Cortex of kidney (tissue), 1 donor: ENCODE measurements around the gene ACOT7.

Source experiments
- DNase-seq: peaks from one replicate; lab custom pipeline; 2025; lab: John Stamatoyannopoulos, UW

The ACOT7 gene

GRCh38 chr1:6343506-6344405, 49.8 kb downstream of the ACOT7 start:
- no peak for DNase-seq

GRCh38 chr1:6342056-6342455, 51.5 kb downstream of the ACOT7 start:
- DNase-seq: no peak

- no peak for DNase-seq
Measured at GRCh38 chr1:6338695-6339094, 54.9 kb downstream of the ACOT7 start.

GRCh38 chr1:6336776-6337622, 56.6 kb downstream of the ACOT7 start:
- no peak for DNase-seq

- no peak for DNase-seq
Measured at GRCh38 chr1:6334261-6334993, 59.1 kb downstream of the ACOT7 start.

- no peak for DNase-seq
Measured at GRCh38 chr1:6332821-6333220, 60.7 kb downstream of the ACOT7 start.

- no peak for DNase-seq
Measured at GRCh38 chr1:6331543-6332273, 61.9 kb downstream of the ACOT7 start.

- no peak for DNase-seq
Measured at GRCh38 chr1:6330410-6330911, 63.1 kb downstream of the ACOT7 start.

- DNase-seq: no peak
Measured at GRCh38 chr1:6329851-6330250, 63.7 kb downstream of the ACOT7 start.

- no peak for DNase-seq
Measured at GRCh38 chr1:6329396-6329795, 64.2 kb downstream of the ACOT7 start.

GRCh38 chr1:6328696-6329095, 64.9 kb downstream of the ACOT7 start:
- no peak for DNase-seq

- DNase-seq: no peak
Measured at GRCh38 chr1:6328091-6328490, 65.5 kb downstream of the ACOT7 start.

- no peak for DNase-seq
Measured at GRCh38 chr1:6325482-6325881, 68.1 kb downstream of the ACOT7 start.

- DNase-seq: no peak
Measured at GRCh38 chr1:6322161-6322560, 71.4 kb downstream of the ACOT7 start.

- DNase-seq: no peak
Measured at GRCh38 chr1:6321205-6321604, 72.4 kb downstream of the ACOT7 start.

GRCh38 chr1:6317098-6317760, 76.3 kb downstream of the ACOT7 start:
- DNase-seq: no peak

- no peak for DNase-seq
Measured at GRCh38 chr1:6316240-6317097, 77.1 kb downstream of the ACOT7 start.

GRCh38 chr1:6314503-6314902, 79.1 kb downstream of the ACOT7 start:
- no peak for DNase-seq

- DNase-seq: no peak
Measured at GRCh38 chr1:6313393-6314200, 80.0 kb downstream of the ACOT7 start.
